NCI-H2171 treated with DMSO at 0.1 percent for 48 hours (cell line): ENCODE measurements around the gene BOC.
"Not testable (repeated sequence)": the region's sequence is repeated elsewhere in the genome, so short reads cannot be mapped to it uniquely, and the experiment has no call there.

ENCODE experiments used
- DNase-seq: peaks from one replicate; lab custom pipeline; 2025; lab: John Stamatoyannopoulos, UW

The BOC gene

DNA sequence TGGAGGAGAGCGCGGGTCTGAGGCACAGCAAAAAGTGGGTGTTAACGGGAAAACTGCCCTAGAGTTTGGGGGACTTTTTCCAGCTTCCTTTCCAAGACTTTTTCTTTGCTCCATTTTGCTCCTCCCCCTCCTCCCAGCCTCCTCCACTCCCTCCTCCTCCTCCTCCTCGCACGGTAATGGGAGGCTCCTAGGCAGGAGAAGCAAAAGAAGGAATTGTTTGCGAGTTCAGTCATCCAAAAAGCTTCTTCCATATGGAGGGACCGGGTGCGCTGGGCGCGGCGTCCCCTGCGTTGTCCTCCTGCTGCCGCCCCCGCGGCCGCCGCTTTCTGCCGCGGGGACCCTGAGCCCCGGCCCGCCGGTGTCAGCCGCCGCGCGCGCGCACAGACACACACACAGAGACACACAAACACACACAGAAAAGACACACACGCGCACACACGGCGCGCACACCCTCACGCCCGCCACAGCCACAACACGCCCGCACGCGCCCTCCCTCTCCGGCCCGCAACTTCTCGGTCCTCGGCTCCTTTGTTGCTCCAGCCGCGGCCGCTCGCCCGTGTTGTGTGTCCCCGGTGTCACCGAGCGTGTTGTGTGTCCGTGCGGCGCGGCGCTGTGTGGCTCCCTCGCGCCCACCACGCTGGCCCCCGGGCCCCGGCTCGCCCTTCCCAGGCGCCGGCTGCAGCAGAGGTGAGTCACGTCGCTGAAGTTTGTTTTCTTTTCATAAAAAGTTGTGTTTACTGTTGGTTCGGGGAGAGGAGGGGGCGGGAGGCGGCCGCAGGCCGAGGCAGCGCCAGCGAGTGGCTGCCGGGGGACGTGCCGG, at the start of gene BOC:
Gene BOC (plus strand): TSS at position 228 of the 820 bp plus-strand sequence. CDS start 38,246 bp downstream, outside the sequence.
- DNase-seq, result peak; percentile 71

GRCh38 chr3:113161661-113162060, 49.7 kb upstream of the BOC start:
- DNase-seq, result no peak

- no peak for DNase-seq
These were observed 48.2 kb upstream of the BOC start for GRCh38 chr3:113163152-113163551.

GRCh38 chr3:113165841-113166240, 45.5 kb upstream of the BOC start:
- DNase-seq, result no peak

DNA sequence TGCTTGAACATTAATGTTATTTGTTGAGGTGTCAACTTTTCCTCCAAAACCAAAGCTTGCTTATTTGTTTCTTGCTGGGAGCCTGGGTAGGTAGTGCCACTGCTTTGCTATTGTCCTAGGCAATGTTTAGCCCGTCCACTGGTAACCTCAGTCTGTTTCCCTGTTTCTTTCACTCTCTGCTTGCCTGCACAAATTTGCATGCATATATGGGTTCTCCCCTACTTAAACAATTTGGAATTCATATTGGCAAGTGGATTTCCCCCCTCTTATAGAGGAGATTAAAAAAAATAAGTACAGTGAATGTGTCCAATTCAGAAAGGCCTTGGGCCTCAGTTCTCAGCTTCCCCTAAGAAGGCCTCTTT, 45.0 kb upstream of the BOC start:
- DNase-seq, result no peak

DNA sequence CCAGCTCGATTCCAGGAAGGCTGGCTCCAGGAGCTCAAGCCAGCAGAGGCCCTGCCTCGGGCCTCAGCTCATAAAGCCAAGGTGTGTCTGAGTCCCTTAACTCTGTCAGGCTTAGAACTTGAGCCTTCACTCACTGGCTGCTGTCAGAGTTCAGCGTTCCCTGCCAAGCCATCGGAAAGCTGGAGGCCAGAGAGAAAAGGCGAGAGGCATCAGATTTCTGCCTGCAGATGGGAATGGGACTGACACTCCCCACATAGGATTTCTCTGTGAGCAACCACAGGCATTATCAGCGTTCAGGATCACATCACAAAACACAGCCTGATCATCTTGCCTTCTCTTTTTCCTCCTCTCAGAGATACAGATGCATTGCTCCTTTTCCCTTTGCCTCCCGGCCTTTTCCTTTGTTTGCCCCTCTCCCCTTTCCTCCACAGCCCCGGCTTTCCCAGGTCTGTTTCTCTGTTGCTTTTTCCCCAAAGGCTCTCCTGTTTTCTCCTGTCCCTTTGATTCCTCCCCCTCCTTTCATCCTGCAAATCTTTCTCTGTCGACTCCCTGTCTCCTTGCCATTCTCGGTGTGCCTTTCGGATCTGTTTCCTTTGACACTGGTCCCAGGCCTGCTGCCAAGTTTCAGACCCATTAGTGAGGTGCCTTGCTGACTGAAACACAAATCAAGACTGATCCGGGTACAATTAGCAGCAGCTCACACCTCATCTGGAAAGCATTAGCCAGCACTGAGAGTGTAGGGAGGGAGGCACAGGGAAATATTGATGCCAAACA, 44.5 kb upstream of the BOC start:
- DNase-seq, result peak; percentile 99

GRCh38 chr3:113167825-113168801, 43.2 kb upstream of the BOC start:
- peak; percentile 89 for DNase-seq

DNA sequence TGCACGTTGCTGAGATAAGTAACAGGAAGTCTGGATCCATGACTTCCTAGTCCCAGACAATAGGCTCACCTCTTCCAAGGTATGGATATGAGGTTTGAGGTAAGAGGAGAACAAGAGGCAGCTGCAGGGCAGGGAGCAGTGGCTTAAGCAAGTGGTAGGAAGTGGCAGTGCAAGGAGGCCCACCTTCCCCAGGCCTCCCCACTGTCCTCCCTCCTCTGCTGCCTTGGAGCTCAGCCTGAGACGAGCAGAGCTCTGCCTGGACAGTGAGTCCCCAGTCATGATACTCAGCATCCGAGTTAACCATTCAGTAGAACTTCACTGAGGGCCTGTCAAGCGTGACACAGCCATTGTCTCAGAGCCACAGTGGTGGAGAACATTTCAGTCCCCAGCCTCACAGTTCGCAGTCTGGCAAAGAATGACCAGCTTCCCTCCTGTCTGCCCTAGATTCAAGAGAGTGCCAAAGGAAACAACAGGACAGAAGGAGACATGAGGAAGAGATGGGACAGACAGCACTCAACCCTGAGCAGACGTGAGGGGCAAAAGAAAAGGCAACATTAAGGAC, 41.4 kb upstream of the BOC start:
- DNase-seq, result no peak

DNA sequence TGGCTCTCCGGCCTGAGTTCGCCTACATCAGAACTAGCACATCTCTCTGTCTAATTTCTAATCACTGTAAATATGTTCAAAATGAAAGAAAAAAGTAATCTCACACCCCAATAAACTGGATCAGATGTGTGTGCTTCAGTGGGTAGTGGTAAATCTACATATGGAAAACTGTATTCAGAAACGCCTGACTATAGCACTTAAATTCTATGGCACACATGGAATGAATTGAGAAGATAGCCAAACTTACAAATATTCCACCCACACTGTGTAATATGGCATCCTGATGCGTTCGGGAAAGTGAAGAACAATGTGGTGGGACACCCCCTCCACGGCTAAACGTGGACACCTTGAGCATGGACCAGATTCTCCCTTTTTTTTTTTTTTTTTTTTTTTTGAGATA, 40.6 kb upstream of the BOC start:
- no peak for DNase-seq

DNA sequence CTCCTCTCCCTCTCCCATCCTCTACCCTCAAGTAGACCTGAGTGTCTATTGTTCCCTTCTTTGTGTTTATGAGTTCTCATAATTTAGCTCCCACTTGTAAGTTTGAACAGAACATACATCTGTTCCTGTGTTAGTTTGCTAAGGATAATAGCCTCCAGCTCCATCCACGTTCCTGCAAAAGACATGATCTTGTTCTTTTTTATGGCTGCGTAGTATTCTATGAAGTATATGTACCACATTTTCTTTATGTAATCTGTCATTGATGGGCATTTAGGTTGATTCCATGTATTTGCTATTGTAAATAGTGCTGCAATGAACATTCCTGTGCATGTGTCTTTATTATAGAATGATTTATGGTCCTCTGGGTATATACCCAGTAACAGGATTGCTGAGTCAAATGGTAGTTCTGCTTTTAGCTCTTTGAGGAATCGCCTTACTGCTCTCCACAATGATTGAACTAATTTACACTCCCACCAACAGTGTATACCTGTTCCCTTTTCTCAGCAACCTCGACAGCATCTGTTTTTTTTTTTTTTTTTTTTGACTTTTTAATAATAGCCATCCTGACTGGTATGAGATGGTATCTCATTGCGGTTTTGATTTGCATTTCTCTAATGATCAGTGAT, 39.6 kb upstream of the BOC start:
- not testable (repeated sequence) for DNase-seq

DNA sequence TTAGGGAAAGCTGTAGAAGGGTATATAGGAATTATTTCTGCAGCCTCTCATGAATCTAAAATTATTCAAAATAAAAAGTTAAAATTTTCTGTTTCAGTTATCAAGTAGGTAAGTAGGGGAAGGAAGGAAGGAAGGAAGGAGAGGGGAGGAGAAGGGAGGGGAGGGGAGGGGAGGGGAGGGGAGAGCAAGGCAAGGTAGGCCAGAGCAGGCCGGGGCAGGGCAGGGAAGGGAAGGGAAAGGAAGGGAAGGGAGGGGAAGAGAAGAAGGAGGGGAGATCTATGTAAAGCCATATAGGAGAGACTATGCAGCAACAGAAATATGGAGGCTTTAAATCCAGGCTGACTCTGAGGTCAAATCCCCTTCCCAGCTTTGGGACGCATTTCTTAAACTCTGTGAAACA, 38.3 kb upstream of the BOC start:
- DNase-seq, result no peak

DNA sequence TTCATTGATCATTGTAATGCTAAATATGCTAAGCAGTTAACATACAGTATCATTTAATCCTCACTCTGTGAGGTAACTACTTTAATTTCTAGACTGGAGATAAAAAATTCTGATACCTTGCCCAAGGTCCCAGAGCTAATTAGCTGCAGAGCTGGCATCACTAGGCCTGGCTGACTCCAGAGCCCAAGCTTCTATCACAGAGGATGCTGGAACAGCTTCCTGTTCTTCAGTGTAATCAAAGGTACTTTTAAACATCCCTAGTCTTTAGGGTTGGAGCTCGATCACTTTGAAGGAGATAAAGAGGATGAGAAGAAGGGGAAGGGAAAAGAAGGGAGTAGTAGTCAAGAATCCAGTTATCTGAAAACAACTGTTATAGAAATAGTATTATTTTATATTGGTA, 37.1 kb upstream of the BOC start:
- no peak for DNase-seq

DNA sequence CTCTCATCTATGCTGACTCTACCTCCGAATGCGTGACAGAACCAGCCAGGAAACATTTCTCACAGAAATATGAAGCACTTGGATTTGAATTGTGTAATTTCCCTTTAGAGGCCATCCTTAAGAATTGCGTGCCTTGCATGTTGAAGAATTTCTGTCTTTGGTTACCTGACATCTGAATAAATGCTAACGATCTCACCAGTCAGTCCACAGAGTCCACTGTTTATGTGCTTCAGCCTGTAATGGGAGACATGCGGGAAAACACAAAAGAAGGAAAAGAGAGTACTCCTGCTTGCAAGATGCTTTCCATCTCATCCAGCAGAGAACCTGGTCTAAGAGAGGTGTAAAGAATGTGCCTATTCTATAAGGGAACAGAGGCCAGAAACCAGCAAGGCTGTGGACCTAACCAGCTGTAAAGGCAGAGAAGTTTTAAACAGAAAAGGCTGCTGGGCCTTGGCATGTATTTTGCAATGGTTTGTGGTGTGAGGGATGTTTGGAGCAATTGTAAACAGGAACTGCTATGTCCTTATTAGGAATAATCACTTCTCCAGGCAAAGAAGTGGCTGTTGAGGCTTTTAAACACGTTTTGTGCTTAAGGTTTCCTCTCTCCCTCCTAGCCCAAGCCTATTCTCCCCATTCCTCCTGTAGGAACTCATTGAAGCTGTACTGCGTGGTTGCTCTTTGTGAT, 36.4 kb upstream of the BOC start:
- DNase-seq, result no peak

DNA sequence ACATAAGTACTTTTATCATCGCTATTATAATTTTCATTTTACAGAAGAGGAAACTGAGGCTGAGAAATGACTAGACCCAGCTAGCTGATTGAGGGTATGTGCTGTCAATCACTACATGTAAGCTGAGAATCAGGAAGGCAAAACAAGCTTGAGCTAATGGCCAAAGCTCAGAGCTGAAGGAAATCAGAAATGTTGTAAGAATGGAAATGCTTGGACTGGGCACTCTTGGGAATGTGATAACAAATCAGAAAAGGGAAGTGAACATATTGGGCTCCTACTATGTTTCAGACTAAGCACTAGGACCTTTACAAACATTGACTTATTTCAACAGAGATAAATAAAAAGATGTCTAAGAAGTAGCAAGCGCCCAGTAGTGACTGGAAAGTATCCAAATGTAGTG, 33.8 kb upstream of the BOC start:
- DNase-seq, result no peak

DNA sequence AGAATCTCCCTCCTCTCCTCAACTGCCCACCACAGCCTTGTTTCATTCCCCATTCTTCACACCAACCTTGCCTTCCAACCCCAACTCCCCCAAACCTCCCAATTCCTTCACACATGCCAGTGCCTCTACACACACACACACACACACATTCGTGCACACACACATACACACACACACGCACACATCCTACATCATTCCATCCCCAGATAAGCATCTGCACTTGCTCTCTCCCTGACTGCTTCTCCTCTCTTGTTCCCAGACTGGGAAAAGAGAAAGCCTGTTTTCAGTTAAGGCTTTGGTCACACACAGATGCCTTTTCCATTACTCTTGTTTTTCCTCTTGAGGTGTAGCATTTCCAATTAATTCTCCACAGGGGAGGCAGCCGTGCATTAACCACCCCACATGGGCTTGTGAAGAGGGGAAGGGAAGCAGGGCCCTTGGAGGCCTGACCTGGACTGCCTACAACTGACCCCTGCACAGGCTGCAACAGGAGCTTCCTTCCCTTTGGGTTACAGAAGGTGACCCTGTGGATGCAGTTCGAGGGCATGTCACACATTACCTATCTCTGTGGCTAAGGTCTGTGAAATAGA, 32.0 kb upstream of the BOC start:
- DNase-seq, result no peak

GRCh38 chr3:113183748-113184661, 27.4 kb upstream of the BOC start:
- DNase-seq, result no peak

GRCh38 chr3:113185194-113185835, 26.0 kb upstream of the BOC start:
- DNase-seq, result no peak

GRCh38 chr3:113186566-113186965, 24.8 kb upstream of the BOC start:
- DNase-seq, result peak; percentile 41

DNA sequence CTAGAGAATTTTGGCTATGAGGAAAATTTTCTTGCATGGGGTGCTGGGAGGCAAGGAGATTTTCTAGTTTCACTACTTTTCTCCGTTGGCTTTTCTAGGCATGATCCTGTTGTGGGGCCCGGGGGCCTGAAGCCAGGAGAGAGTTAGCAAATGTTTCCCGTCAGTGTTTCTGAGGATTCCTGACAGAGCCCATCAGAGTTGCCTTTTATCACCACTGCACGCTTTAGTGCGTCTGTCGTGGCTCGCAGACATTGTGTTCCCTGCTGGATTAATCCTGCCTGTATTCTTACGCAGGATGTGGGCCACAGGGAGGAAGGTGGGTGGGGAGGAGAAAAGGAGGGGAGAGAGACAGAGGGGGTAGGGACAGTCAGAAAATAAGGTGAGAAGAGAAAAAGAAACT, 18.1 kb upstream of the BOC start:
- no peak for DNase-seq
